Activated CD8-positive, alpha-beta memory T cell treated with anti-CD3 and anti-CD28 coated beads, Interleukin-2, amount 50 U/mL, for 4 hours (primary cell): ENCODE results near the gene CCDC85C.

Experiments
- DNase-seq: peaks from one replicate; pipeline ENCODE4 v3.0.0-alpha.2; 2020

CCDC85C gene

DNA sequence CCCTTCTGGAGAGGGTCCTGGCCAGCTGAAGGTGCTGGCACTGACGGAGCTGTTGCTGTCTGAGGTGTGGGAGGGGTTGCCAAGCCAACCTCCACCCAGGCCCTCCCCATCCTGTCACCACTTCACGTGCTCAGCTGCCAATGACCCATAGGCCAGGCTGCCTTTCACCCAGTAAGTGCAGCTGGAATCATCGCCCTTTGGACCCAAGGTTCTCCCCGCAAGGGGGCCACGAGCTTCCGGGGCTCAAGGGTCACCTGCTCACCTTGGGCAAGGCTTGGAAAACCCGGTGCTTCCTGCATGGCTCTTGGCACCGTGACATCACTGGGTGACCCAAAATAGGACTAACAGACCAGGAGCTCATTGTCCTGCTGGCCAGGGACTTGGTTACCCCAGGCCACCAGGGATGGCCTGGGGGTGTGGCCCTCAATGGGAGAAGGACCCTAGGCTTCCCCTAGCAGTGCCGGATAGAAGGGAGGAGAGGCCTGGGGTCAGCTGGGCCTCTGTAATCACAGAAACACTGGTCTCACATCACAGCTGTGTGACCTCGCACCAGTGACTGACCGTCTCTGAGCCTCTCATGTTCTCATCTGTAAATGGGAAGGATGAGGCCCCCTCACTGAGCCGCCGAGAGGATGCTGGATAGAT is 51.3 kb downstream of the CCDC85C start:
- no peak for DNase-seq

DNA sequence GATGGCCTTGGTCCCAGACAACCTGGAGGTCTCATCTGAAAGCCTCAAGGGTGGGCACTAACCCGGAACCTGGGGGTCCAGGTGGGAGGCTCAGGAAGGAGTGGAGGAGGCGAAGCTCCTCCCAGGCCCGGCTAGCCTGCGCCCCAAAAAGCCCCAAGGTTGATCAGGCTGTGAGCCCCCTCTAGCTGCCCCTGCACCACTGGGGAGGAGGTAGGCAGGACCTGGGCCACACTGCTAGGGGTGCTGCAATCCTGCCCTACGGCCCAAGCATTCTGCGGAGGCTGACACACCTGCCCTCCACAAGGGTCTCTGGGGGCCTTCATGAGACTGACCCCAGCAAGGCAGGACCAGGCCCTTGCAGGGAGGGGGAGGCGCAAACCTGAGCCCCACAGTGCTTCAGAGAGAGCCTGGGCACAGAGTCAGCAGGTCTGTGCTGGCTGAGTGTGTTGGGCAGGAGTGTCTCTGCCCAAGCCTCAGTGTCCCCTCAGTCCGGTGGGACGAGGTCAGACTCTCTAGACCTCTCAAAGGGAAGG is 51.9 kb downstream of the CCDC85C start:
- DNase-seq, result no peak

DNA sequence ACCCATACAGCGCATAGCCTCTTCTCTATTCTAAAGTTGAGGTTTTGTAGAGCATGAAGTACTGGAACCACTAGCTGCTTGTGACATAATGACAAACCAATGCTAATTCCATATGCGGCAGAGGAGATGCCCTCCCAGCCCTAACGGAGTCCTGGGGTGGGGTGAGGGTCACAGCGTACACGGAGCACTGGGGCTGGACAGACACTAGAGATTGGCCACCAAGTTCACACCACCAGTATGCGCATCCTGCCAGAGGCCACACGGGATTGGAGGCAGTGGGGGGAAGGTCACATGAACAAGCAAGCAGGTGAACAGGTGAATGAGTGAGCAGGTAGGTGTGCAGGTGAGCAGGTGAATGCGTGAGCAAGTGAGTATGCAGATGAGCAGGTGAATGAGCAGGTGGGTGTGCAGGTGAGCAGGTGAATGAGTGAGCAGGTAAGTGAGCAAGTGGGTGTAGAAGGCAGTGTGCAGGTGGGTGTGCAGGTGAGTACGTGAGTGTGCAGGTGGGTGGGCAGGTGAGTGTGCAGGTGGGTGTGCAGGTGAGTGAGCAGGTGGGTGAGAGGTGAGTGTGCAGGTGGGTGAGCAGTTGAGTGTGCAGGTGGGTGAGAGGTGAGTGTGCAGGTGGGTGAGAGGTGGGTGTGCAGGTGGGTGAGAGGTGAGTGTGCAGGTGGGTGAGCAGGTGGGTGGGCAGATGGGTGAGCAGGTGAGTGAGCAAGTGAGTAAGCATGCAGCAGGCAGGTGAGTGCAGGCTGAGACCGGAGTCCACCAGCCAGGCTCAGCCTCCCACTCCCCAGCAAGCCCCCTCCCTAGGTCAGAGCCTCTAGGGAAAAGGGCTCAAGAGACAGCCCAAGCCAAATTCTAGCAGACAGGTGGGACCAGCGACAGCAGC is 52.7 kb downstream of the CCDC85C start:
- DNase-seq, result no peak

DNA sequence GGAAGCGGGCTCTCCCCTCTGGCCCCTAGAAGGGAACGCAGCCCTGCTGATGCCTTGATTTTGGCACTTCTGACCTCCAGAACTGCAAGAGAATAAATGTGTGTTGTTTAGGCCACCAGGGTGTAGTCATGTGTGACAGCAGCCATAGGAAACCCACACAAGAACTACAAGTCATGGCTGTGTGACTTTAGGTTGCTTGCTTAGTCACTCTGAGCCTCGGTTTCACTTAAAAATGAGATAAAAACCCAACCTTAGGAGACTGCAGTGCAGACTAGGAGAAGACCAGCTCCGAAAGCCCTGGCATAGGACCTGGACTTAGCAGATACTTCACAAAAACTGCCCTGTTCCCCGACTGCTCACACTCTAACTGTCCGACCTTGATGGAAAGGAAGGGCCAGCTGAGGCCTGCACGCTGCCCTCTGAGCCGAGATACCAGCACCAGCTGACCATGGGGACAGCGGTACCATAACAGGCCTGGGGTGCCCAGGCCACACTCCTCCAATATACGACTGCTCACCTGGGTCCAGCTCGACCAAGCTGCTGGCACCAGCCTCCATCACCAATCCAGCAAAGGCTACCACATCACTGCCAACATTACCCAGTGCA is 53.5 kb downstream of the CCDC85C start:
- DNase-seq, result no peak

DNA sequence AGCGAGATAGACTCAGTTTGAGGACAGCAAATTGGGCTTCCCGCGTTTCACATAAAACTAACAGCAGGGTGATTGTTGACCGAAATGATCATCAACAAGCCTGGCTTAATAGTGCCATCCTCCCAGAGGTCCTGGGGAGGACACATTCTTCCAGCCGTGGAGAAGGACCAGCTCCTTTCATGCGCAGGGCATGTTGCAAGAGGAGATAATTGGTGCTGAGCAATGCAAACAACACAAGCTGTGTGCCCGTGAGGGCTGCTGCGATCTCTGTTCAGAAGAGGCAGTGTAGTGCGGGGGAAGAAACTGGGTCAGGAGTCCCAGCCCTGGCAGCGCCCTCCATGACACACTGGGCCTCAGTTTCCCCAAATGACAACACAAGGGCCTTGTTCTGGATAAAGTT is 54.3 kb downstream of the CCDC85C start:
- DNase-seq, result no peak

DNA sequence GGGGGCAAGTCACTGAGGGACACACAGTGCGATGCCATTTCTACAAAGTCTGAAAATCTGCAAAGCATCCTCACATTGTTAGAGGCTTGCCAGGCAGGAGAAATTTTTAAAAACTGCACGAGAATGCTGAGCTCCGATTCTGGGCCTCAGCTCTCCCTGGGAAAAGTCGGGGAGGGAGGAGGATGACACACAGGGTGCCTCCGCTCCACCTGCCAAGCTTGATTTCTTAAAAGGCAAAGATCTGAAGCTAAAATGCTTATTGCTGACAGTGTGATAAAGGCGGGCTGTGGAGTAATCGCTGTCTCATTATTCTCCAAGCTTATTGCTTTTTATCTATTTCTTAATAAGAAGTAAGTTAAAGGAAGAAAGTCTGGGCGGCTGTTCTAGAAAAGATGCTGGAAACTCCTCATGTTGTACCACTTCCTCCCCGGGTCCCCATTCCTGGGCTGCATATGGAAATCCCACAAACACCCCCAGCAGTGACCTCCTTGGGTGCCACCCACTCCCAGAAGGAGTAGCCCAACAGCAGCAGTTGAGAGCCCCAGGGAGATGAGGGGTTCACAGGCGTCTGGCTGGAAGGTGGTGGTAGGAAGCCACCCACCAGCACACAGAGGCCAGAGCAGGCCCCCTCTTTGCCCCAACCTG is 55.0 kb downstream of the CCDC85C start:
- no peak for DNase-seq

DNA sequence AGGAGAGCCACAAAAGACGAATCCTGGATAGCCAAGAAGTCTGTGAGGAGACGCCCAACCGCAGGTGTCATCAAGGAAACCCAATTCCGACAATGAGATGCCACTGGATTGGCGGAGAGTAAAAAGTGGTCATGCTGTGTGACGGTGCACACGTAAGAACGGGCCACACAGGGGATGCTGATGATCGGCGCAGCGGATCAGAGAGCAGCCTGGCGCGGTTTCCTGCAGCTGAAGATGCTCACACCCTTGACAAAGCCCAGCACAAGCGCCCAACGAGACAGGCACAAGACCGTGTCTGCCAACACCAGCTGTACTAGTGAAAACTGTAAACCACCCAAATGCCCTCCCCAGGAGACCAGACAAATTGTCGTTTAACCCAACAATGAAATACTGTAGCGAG is 55.8 kb downstream of the CCDC85C start:
- no peak for DNase-seq

DNA sequence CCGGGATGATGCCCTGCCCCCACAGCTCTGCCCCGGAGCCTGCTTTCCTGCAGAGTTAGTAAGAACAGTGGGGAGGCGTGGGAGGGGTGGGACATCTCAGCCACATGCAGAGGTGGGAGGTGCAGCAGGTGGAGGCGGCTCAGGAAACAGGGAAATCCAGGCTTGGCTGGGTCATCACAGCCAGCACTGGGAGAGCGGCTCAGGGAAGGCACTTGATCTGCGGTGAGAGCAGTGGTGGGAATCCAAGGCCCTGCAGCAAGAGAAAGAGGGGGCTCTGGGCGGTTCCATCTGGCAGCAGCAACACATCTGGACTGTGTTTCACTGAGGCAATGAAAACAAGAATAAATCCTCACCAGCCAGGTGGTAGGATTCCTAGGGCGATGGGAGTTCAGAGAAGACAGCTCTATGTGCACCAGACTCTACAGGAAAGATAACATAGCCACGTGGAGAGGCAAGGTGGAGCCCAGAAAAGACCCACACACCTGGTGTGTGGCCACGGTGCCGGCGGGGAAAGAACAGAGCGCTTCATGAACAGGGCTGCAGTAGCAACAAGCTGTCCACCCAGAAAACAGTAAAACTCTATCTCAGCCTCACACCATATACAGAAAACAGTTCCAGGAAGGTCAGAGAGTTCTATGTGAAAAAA is 57.6 kb downstream of the CCDC85C start:
- no peak for DNase-seq

DNA sequence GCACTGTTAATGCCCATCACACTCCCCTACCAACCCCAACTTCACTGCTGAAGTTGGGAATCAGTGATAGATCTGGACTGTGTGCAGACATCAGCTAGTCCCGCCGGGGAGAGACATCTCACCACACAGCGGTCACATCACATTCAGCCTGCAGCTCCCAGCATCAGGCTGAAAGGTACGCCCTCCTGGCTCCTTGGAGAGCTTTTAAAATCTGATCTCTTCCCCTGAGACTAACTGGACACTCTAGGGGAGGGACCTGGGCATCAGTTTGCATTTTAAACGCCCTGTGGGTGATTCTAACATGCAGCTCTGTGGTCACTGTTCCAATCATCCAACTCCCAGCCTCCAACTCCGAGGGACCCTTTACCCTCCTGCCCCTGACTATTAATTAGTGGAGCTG is 58.4 kb downstream of the CCDC85C start:
- DNase-seq, result no peak

DNA sequence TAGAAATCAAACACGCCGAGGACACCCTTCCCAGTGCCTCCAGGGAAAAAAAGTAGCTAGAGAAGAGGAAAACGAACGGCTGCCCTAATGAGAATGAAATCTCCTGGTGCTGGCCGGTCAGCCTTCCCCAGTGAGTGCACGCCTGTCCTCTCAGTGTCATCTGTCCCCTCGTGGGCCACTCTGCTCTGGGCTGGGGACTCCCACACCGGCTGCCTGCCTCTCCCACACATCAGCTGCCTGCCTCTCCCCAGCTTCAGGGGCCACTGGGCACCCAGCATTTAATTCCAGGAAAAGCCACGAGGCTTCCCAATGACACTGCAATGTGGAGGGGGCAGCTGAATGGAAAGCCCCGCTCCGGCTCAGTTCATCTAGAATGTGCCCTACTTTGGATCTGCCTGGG is 59.0 kb downstream of the CCDC85C start:
- no peak for DNase-seq

DNA sequence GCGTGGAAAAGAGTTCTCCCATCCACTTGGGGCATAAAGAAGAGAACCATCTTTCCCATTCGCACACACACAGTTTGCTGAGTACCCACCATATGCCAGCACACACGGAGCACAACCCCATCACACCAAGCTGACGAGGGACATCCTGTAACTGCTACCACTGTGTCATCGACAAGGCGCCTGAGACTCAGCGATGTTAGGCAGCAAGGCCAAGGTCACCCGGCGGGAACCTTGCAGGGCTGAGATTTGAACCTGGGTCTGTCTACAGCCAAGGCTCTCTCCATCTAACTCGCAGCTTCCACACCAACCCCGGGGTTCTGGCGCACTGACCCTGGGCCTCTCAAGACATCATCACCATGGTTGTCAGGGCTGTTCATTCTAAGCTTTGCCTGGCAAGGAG is 60.0 kb downstream of the CCDC85C start:
- DNase-seq, result no peak

DNA sequence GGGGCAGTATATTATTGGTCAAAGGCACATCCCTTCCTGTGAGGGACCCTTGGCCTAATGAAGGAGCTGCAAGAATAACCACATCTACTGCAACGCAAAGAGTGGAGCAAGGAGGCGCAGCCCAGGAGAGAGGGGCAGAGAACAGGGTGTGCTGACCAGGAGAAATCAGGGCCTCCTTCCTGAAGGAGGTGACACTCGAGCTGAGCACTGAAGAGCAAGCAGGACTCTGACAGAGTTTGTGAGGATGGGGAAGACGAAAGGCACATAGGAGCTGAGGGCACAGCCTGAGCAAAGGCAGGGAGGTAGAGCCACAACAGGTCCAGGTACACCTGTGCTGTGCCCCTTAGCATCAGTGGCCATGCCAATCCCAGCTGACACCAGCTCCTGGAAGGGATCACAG is 60.6 kb downstream of the CCDC85C start:
- DNase-seq, result no peak

DNA sequence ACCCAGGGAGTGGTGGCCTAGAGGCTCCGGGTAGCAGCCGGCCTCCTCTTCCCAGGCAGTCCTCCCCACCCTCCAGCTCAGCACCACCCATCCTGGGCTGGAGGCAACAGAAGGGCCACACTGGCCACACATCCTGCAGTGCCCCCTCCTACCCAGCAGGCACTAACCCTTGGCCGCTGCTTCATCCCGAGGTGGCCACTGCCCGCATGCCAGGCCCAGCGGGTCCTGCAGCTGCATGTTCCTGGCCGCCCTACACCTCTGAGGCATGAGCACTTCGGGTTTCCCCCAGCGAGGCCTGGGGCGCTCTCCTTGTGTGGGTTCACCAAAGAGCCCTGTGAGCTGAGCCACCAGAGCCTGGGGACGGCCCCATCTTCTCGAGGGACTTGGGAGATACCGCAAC is 61.4 kb downstream of the CCDC85C start:
- no peak for DNase-seq

DNA sequence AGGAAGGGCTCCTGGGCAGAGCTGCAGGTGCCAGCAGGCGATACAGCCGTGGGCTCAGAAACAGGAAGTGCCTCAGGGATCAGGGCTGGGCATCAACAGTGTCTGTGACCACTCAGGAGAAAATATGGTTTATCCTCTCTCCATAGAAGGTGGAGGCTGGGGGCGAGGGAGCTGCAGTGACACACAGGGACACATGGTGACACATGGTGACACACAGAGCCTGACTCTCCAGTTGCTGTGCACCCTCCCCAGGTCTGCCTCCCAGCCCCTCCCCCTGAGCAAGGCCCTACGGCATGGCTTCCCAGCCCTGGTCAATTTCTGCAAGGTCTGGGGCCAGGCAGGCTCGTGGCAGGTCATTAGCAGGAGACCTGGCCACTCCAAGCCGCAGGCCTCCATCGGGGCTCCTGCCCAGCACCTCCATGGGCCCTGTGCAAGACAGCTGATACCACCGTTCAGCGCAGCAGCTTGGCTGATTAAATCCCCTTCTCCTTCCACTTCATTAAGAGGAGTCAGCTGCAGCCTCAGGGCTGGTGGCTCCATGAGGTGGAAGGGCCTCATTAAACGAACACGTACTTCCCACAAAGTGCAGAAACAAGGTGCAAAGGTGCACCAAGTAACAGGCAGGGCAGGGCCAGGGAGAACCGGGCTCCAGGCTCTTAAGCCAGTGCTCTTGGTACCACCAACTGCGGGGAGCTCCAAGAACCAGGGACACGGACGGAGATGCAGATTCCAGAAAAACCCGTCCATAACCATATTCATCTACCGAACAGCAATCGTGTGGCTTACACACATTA is 62.1 kb downstream of the CCDC85C start:
- DNase-seq, result no peak

DNA sequence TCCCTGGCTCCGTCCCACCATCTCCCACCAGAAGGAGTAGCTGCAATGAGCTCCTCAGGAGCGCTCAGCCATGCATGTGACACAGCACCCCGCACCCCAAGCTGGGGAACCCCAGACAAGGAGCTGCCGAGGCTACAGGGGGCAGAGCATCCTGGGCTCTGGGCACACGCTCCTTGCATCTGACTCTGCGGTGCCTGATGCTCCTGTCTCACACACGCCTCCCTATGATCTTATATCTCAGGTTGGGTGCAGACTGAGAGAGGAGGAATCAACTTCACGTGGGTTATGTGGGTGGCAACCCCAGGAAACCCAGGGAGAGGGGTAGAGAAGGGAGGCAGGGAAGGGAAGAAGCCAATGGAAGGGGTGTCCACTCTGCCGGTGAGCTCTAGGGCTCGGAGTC is 62.8 kb downstream of the CCDC85C start:
- DNase-seq, result no peak

DNA sequence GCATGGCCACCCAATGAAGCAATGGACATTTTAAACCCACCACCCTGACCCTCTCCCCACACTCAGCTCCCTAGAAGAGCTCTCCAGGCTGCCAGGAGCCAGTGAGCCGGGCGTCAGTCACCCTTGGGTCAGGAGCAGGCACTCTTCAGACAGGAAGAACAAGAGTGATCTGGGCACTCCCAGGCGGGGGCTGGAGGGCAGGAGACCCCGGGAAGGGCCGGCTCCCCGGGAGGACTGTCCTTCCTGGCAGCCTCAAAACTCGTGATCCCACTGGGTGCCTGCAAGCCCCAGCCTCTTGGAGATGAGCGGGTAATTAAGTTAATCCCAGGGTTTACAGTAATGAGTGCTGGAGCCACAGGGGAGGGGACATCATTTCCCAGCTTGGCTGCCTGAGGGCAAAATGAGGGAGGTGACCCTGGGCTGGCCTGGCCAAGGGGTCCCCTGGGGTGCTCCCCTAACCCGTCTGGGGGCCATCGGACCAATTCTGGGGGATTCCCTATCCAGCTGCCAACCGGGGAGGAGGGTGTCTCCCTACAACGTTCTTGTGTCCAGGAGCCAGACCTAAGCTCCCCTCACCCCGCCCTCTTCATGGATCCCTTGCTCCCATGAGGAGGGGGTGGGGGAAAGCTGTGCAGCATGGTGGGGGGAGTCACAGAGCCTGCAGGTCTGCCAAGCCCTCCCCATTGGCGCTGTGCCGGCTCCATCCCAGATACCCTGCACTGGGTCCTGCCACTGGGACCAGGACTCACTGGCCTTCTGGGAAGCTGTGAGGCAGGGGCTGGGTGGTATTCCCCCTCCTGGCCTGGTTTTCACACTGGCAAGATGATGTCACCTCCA is 63.6 kb downstream of the CCDC85C start:
- no peak for DNase-seq

DNA sequence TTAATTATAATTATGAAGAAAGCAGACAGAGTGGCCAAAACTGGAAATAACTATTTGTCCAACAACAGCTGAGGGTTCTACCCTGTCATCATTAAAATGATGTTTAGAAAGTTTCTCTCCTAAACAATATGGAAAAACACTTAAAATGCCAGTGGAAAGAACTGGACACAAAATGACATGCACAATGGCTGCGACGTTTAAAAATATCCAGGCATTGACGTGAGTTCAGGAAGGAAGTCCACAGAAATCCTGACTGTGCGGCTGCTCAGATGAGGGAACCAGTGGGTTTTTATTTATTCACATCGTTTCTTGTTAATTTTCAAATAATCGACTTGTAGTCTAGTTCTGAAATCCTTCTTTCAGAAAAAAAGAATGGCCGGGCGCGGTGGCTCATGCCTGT is 64.5 kb downstream of the CCDC85C start:
- no peak for DNase-seq

DNA sequence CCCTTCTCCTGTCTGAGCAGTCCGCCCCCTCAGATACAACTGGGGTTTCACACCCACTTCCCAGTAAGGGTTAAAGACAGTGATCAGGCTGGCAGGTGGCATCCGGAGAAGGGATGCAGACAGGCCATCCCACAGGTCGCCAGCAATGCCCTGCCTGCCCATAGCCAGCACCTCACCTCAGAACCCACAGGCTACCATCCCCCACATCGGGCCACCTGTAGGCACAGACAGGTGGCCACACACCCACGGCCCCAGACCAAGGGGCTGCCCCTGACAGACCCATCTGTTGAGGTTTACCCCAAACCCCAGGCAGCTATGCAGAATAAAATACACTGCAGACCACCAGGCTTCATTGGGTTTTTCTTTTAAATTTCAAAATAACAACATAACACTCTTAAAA is 65.3 kb downstream of the CCDC85C start:
- no peak for DNase-seq

DNA sequence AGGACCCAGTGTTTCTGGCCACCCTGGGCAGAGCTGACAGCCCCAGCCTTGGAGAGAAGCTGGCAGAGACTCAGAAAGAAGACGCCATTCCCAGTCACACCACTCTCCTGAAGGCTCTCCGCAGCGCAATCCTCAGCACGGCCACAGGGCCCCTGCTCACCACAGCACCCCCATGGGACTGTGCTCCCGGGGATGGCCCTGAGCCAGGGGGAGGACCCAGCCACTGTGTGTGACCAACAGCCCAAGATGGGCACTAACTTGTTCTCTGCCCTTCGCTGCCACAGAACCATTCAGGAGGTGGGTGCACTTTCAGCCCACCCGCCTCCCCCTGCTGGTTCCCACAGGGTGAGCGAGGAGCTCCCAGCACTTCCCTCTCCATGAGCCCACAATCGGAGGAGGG is 65.7 kb downstream of the CCDC85C start:
- no peak for DNase-seq

DNA sequence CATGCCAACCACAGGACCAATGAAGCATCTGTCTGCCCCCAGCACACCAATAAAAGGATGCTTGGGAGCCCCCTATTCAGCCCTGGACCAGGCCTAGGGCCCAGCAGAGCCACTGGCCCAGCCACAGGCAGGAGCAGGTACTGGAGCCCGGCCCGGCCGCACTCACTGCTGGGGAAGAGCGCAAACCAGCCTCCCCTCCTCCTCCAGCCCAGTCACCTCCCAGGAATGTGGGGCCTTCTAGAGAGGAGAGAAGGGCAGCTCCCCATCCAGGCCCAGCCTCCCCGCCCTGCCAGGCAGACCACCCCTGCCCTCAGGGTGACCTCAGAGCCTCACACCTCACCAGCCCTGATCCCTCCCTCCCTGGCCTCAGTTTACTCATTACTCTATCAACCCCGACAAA is 66.6 kb downstream of the CCDC85C start:
- no peak for DNase-seq
